GM11168 (cell line): ENCODE measurements around the gene SELENOI.
"Not testable (repeated sequence)": the region's sequence is repeated elsewhere in the genome, so short reads cannot be mapped to it uniquely, and the experiment has no call there.

Source experiments
- in situ Hi-C: fragments of 300-500 bp; cut with MboI; formaldehyde crosslinking; loops from one replicate; pipeline ENCODE4 v1.12.0; 2022; ENCODE audit warnings: low sequenced_read_pairs; ENCODE audit not compliant: unreplicated experiment

The SELENOI gene

GRCh38 chr2:26325851-26326250, 20.1 kb upstream of the SELENOI start:
- in situ Hi-C loops: no loop called here

GRCh38 chr2:26326514-26326913, 19.4 kb upstream of the SELENOI start:
- in situ Hi-C loops: no loop called here

GRCh38 chr2:26327291-26328272, 18.4 kb upstream of the SELENOI start:
- in situ Hi-C loops: no loop called here

GRCh38 chr2:26329083-26329482, 16.9 kb upstream of the SELENOI start:
- in situ Hi-C loops: not testable (repeated sequence)

GRCh38 chr2:26330114-26330549, 15.8 kb upstream of the SELENOI start:
- in situ Hi-C loops: no loop called here

- in situ Hi-C loops: no loop called here
Observed at GRCh38 chr2:26330604-26331003, 15.3 kb upstream of the SELENOI start.

GRCh38 chr2:26331321-26331720, 14.6 kb upstream of the SELENOI start:
- in situ Hi-C loops: not testable (repeated sequence)

GRCh38 chr2:26333293-26333692, 12.7 kb upstream of the SELENOI start:
- in situ Hi-C loops: no loop called here

- in situ Hi-C loops: no loop called here
Observed at GRCh38 chr2:26335231-26335630, 10.7 kb upstream of the SELENOI start.

- in situ Hi-C loops: no loop called here
Observed at GRCh38 chr2:26336719-26337118, 9.2 kb upstream of the SELENOI start.

- in situ Hi-C loops: no loop called here
Observed at GRCh38 chr2:26337298-26337697, 8.6 kb upstream of the SELENOI start.

GRCh38 chr2:26340831-26341230, 5.1 kb upstream of the SELENOI start:
- in situ Hi-C loops: no loop called here

- in situ Hi-C loops: no loop called here
Observed at GRCh38 chr2:26344581-26345282, 1.2 kb upstream of the SELENOI start.

- in situ Hi-C loops: no loop called here
Observed at GRCh38 chr2:26345283-26345544, 729 bp upstream of the SELENOI start.

- in situ Hi-C loops: no loop called here
Observed at GRCh38 chr2:26346454-26347053, 611 bp downstream of the SELENOI start, which contains the start of gene ADGRF3. ADGRF3 (minus strand) TSS chr2:26346789; CDS start chr2:26346234, 555 bp downstream.

GRCh38 chr2:26347286-26347865, 1.4 kb downstream of the SELENOI start:
- in situ Hi-C loops: no loop called here

- in situ Hi-C loops: no loop called here
Observed at GRCh38 chr2:26349690-26350089, 3.7 kb downstream of the SELENOI start.

GRCh38 chr2:26351375-26352090, 5.6 kb downstream of the SELENOI start:
- in situ Hi-C loops: no loop called here

- in situ Hi-C loops: no loop called here
Observed at GRCh38 chr2:26352892-26353291, 6.9 kb downstream of the SELENOI start.

- in situ Hi-C loops: not testable (repeated sequence)
Observed at GRCh38 chr2:26354469-26354868, 8.5 kb downstream of the SELENOI start.
